Activated naive CD8-positive, alpha-beta T cell treated with anti-CD3 and anti-CD28 coated beads, Interleukin-2, amount 50 U/mL, for 24 hours (primary cell): ENCODE data around the gene MEFV.

Experiments used
- ATAC-seq: fragments of 150-1000 bp; cut with Tn5 transposase; one replicate; pipeline ENCODE4 v1.10.0; 2021
- DNase-seq: peaks from one replicate; pipeline ENCODE4 v3.0.0; 2021
- H3K27ac Mint-ChIP-seq: one replicate; pipeline ENCODE4 v1.8.0; 2021; ENCODE audit warnings: mild to moderate bottlenecking, mixed read lengths
- H3K27me3 Mint-ChIP-seq: one replicate; pipeline ENCODE4 v1.8.0; 2021; ENCODE audit warnings: mixed read lengths
- H3K36me3 Mint-ChIP-seq: one replicate; pipeline ENCODE4 v1.8.0; 2021; ENCODE audit warnings: low read depth, mixed read lengths
- H3K4me1 Mint-ChIP-seq: one replicate; pipeline ENCODE4 v1.8.0; 2021; ENCODE audit warnings: mixed read lengths
- H3K4me3 Mint-ChIP-seq: one replicate; pipeline ENCODE4 v1.8.0; 2021; ENCODE audit warnings: mild to moderate bottlenecking, moderate library complexity, mixed read lengths
- H3K9me3 Mint-ChIP-seq: one replicate; pipeline ENCODE4 v1.8.0; 2021; ENCODE audit warnings: mixed read lengths

Gene MEFV

DNA sequence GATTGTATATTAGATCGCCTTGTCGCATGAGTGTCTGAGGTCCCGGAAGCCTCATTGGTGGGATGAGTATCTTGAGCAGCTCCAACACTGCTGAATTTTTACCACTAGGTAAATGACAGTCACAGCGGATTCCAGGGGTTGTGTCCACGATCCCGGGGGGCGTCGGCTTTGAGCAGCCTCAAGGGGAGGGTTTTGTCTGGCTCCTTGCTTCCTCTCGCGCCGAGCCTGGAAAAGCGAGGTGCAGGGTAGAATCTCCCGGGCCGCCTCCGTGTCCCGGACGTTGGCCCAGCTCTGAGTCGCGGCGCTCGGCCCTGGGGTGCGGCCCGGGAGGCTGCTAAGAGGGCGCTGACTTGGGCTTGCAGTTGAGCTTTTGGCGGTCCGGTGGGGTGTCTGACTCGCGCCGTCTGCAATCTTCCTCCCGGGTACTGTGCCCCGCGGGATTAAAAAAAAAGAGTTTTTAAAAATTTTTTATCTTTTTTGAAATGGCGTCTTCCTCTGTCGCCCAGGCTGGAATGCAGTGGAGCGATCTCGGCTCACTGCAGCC is 63.9 kb downstream of the MEFV start:
- Mint-ChIP-seq H3K36me3 (peaks cover 8% of the 10 kb centered on the region), H3K27ac (no peak overlapping the region), H3K27me3 (peaks cover 72% of the 10 kb centered on the region), H3K9me3 (no peaks in the 10 kb centered on the region), H3K4me3 (no peak overlapping the region), H3K4me1 (peaks cover 44% of the 10 kb centered on the region)
- DNase-seq: no peak
- ATAC-seq: no peak
